HCT116 (cell line): ENCODE data around the gene MED12. TPM values are rescaled to one million over a fixed set of nuclear protein-coding genes. Genes with fewer than 3 reads are reported as not detected.

Source experiments
- ATAC-seq: fragments of 200-7000 bp; cut with Tn5 transposase; 2 replicates; pipeline ENCODE4 v1.9.1; 2020; ENCODE audit warnings: mild to moderate bottlenecking, moderate library complexity
- BruUV-seq: library from RNA; stranded (reverse); fragments of 400-500 nt; replicated peaks from 2 replicates; lab custom pipeline; 2021; lab: Mats Ljungman, UMichigan
- CTCF ChIA-PET: fragments of 300-600 bp; sonication (Branson Sonifier 250); formaldehyde crosslinking; loops from one replicate; lab custom pipeline; 2021; ENCODE audit warnings: antibody characterized with exemption; lab: Charles Lee
- POLR2A ChIA-PET: fragments of 300-600, 350-600 bp; sonication (Branson Sonifier 250); formaldehyde crosslinking; loops from one replicate; lab custom pipeline; 2021; ENCODE audit warnings: antibody characterized with exemption; lab: Charles Lee
- RAD21 ChIA-PET, 2 experiments: fragments of 300-600 bp; sonication (Branson Sonifier 250); formaldehyde crosslinking; loops; one replicate each; lab custom pipeline; 2023; ENCODE audit warnings: low total read pairs in 2 of 2; ENCODE audit not compliant: uncharacterized antibody in 2 of 2, unreplicated experiment in 2 of 2, low non-redundant PET in 1 of 2; lab: Charles Lee
- DNase-seq: peaks from one replicate; pipeline ENCODE4 v3.0.0-alpha.2; 2010; ENCODE audit warnings: low read depth, low spot score
- H2AFZ ChIP-seq: fragments of 200-600 bp; shearing (Covaris generic), sonication (generic); 2 replicates; pipeline ENCODE4 v1.6.1; 2017; ENCODE audit warnings: low read depth, mixed run types, mixed read lengths, antibody characterized with exemption, low read length; ENCODE audit not compliant: poor library complexity, severe bottlenecking
- H3K27ac ChIP-seq: 2 replicates; pipeline ENCODE4 v1.5.1; 2012; ENCODE audit warnings: low read depth, low read length
- H3K27me3 ChIP-seq: fragments of 200-600 bp; sonication (generic); 2 replicates; pipeline ENCODE4 v1.6.1; 2016; ENCODE audit warnings: mixed run types, low read length, mixed read lengths; ENCODE audit not compliant: insufficient read depth
- H3K36me3 ChIP-seq, 2 experiments: fragments of 200-500 bp in 1 of 2; fragments of 200-600 bp in 1 of 2; sonication (Bioruptor generic) in 1 of 2; sonication (generic) in 1 of 2; 2 replicates each; pipeline versions ENCODE4 v1.5.1 to v1.6.1; 2014 to 2016; ENCODE audit warnings: low read length in 2 of 2, inconsistent platforms in 1 of 2, mixed read lengths in 1 of 2, mixed run types in 1 of 2; ENCODE audit not compliant: insufficient read depth in 2 of 2, control insufficient read depth in 1 of 2
- H3K4me1 ChIP-seq, 2 experiments: fragments of 200-600 bp in 1 of 2; sonication (generic) in 1 of 2; 2 replicates each; pipeline versions ENCODE4 v1.5.1 to v1.6.1; 2012 to 2017; ENCODE audit warnings: low read length in 2 of 2, inconsistent platforms in 1 of 2, mild to moderate bottlenecking in 1 of 2, mixed read lengths in 1 of 2, mixed run types in 1 of 2, moderate library complexity in 1 of 2; ENCODE audit not compliant: insufficient read depth in 2 of 2, control insufficient read depth in 1 of 2
- H3K4me2 ChIP-seq: fragments of 200-600 bp; sonication (generic); 2 replicates; pipeline ENCODE4 v1.6.1; 2017; ENCODE audit warnings: mixed run types, low read length, mixed read lengths
- H3K4me3 ChIP-seq, 2 experiments: fragments of 200-600 bp in 1 of 2; sonication (generic) in 1 of 2; replicated peaks in 1 of 2; 2 replicates each; pipeline ENCODE4 v1.5.1; 2011 to 2016; ENCODE audit warnings: low read length in 2 of 2, control low read depth in 1 of 2, low read depth in 1 of 2, mild to moderate bottlenecking in 1 of 2, mixed read lengths in 1 of 2, mixed run types in 1 of 2
- H3K79me2 ChIP-seq: fragments of 200-600 bp; sonication (generic); 2 replicates; pipeline ENCODE4 v1.6.1; 2017; ENCODE audit warnings: mild to moderate bottlenecking, mixed run types, low read length, moderate library complexity, mixed read lengths; ENCODE audit not compliant: insufficient read depth
- H3K9ac ChIP-seq: fragments of 200-600 bp; sonication (generic); 2 replicates; pipeline ENCODE4 v1.6.1; 2016; ENCODE audit warnings: low read length, mixed read lengths
- H3K9me2 ChIP-seq: fragments of 200-600 bp; sonication (generic), shearing (Covaris generic); 2 replicates; pipeline ENCODE4 v1.6.1; 2017; ENCODE audit warnings: mixed run types, mild to moderate bottlenecking, moderate library complexity; ENCODE audit not compliant: insufficient read depth
- H3K9me3 ChIP-seq, 2 experiments: fragments of 200-500 bp in 1 of 2; fragments of 200-600 bp in 1 of 2; sonication (Bioruptor generic) in 1 of 2; sonication (generic) in 1 of 2; 2 replicates each; pipeline ENCODE4 v1.6.1; 2014 to 2017; ENCODE audit warnings: low read length in 2 of 2, mixed read lengths in 2 of 2, inconsistent platforms in 1 of 2, low read depth in 1 of 2, mild to moderate bottlenecking in 1 of 2, mixed run types in 1 of 2, moderate library complexity in 1 of 2; ENCODE audit not compliant: control insufficient read depth in 1 of 2, insufficient read depth in 1 of 2
- H4K20me1 ChIP-seq: fragments of 200-600 bp; sonication (generic), shearing (Covaris generic); 2 replicates; pipeline ENCODE4 v1.6.1; 2017; ENCODE audit warnings: mixed run types, mild to moderate bottlenecking, moderate library complexity; ENCODE audit not compliant: insufficient read depth
- CBX3 ChIP-seq: IDR thresholded peaks from 2 replicates; pipeline ENCODE4 v1.6.1; 2012; ENCODE audit warnings: low read depth
- EGR1 ChIP-seq: IDR thresholded peaks from 2 replicates; pipeline ENCODE4 v1.6.1; 2012; ENCODE audit warnings: low read depth
- ELF1 ChIP-seq: IDR thresholded peaks from 2 replicates; pipeline ENCODE4 v1.6.1; 2012; ENCODE audit warnings: low read depth, borderline replicate concordance
- EZH2phosphoT487 ChIP-seq: fragments of 200-600 bp; IDR thresholded peaks from 2 replicates; pipeline ENCODE4 v1.6.1; 2018; ENCODE audit warnings: antibody characterized with exemption, borderline replicate concordance
- FOSL1 ChIP-seq: IDR thresholded peaks from 2 replicates; pipeline ENCODE4 v1.6.1; 2012; ENCODE audit warnings: low read depth
- POLR2A ChIP-seq: IDR thresholded peaks from 2 replicates; pipeline ENCODE4 v1.7.0; 2011; ENCODE audit warnings: borderline replicate concordance; ENCODE audit not compliant: insufficient read depth, insufficient read length; ENCODE audit errors: extremely low read depth
- POLR2AphosphoS5 ChIP-seq: IDR thresholded peaks from 2 replicates; pipeline ENCODE4 v1.6.1; 2011; ENCODE audit warnings: mild to moderate bottlenecking, low read depth, low read length, moderate library complexity
- RAD21 ChIP-seq: IDR thresholded peaks from 2 replicates; pipeline ENCODE4 v1.6.1; 2012; ENCODE audit warnings: low read depth, mild to moderate bottlenecking
- SIN3A ChIP-seq: IDR thresholded peaks from 2 replicates; pipeline ENCODE4 v1.6.1; 2012; ENCODE audit warnings: low read depth
- SP1 ChIP-seq: IDR thresholded peaks from 2 replicates; pipeline ENCODE4 v1.6.1; 2012; ENCODE audit warnings: low read depth
- TCF7L2 ChIP-seq: IDR thresholded peaks from 2 replicates; pipeline ENCODE4 v1.7.0; 2011; ENCODE audit warnings: borderline replicate concordance, inconsistent platforms; ENCODE audit not compliant: insufficient read depth, insufficient read length; ENCODE audit errors: extremely low read depth
- YY1 ChIP-seq: IDR thresholded peaks from 2 replicates; pipeline ENCODE4 v1.6.1; 2011; ENCODE audit warnings: low read length, low read depth, moderate library complexity, mild to moderate bottlenecking; ENCODE audit not compliant: insufficient replicate concordance; ENCODE audit errors: extremely low read depth
- intact Hi-C: fragments of 100-400 bp; cut with micrococcal nuclease; formaldehyde crosslinking; loops from 2 replicates; pipeline ENCODE4 v1.10.0; 2022
- total RNA-seq: library from RNA; stranded (reverse); gene quantifications from one replicate; pipeline ENCODE4 v1.2.1, GENCODE V29; 2021; ENCODE audit not compliant: unreplicated experiment
- TF ChIP-seq, protein P1 (sequence below): IDR thresholded peaks from 2 replicates; pipeline ENCODE4 v1.6.1; 2011; ENCODE audit warnings: mild to moderate bottlenecking, low read length, moderate library complexity; ENCODE audit not compliant: insufficient replicate concordance; ENCODE audit errors: extremely low read depth

Gene MED12
- total RNA-seq, 1 experiment from 2014 or later = 32.8 TPM

GRCh38 chrX:71181910-71182799 lies 63.8 kb downstream of the MED12 start (continued):
- TF ChIP-seq, protein P1, sequence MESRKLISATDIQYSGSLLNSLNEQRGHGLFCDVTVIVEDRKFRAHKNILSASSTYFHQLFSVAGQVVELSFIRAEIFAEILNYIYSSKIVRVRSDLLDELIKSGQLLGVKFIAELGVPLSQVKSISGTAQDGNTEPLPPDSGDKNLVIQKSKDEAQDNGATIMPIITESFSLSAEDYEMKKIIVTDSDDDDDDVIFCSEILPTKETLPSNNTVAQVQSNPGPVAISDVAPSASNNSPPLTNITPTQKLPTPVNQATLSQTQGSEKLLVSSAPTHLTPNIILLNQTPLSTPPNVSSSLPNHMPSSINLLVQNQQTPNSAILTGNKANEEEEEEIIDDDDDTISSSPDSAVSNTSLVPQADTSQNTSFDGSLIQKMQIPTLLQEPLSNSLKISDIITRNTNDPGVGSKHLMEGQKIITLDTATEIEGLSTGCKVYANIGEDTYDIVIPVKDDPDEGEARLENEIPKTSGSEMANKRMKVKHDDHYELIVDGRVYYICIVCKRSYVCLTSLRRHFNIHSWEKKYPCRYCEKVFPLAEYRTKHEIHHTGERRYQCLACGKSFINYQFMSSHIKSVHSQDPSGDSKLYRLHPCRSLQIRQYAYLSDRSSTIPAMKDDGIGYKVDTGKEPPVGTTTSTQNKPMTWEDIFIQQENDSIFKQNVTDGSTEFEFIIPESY = no peak
- TF ChIP-seq, all 23 proteins: peak for 11

DNA sequence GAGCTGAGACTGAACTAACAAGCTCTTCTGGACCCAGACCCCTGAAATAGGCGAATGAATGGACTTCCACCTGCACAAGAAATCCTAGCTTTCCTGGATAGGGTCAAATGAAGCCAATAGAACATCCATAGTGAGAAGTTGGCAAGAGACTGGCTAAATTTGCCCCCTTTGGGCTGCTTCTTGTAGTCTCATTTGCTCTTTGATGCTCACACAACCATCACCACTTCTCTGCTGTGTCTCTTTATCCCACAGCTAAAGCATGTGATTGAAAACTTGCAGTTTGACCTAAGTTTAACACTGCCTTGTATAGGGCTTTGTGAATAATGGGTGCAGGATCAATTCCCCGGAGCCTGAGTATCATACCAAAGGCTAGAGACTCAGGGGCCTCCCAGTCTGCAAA lies 64.5 kb downstream of the MED12 start:
- intact Hi-C loops = no loop called here
- no peak for DNase-seq
- ChIA-PET CTCF (no interaction called here), POLR2A (interaction anchor here (1.0 to 1.4 kb wide), 2 partner anchors 101 to 183 kb away, joined by 5 to 7 read pairs; partner anchors contain the start of genes NONO and TAF1), RAD21 (no interaction called here)
- no peaks in the 10 kb centered on the region for H4K20me1 ChIP-seq
- no peaks in the 10 kb centered on the region for H3K27me3 ChIP-seq
- H3K4me2 ChIP-seq = peak overlapping the region; percentile 87; the same call in 1 of the 2 replicates
- H3K27ac ChIP-seq = no peak overlapping the region
- H3K79me2 ChIP-seq = no peaks in the 10 kb centered on the region
- no peak for ATAC-seq
- H3K9me2 ChIP-seq = no peaks in the 10 kb centered on the region
- TF ChIP-seq, protein P1 = no peak
- TF ChIP-seq SP1 (no peak), POLR2AphosphoS5 (no peak), YY1 (no peak), ELF1 (no peak), SIN3A (no peak), POLR2A (no peak), CBX3 (no peak), FOSL1 (no peak), TCF7L2 (no peak), EZH2phosphoT487 (no peak), EGR1 (no peak), RAD21 (no peak)
- H2AFZ ChIP-seq = no peak overlapping the region
- H3K9ac ChIP-seq = no peak overlapping the region
- peaks cover 3 to 18% of the 10 kb centered on the region in 2 experiments; a peak in 3 of 4 replicates for H3K4me1 ChIP-seq
- no TSS peak for BruUV-seq
- H3K9me3 ChIP-seq = no peaks in the 10 kb centered on the region
- no peaks in the 10 kb centered on the region for H3K36me3 ChIP-seq
- no peak overlapping the region for H3K4me3 ChIP-seq
